Hematopoietic multipotent progenitor cell treated with erythropoietin and hydrocortisone succinate and interleukin-3 and kit ligand, for 8 days (in vitro differentiated cells): ENCODE results near the gene D2HGDH.
"Not testable (repeated sequence)": the region's sequence is repeated elsewhere in the genome, so short reads cannot be mapped to it uniquely, and the experiment has no call there.

Source experiments
- DNase-seq: peaks from one replicate; pipeline ENCODE4 v3.0.0-alpha.2; 2015

D2HGDH gene

GRCh38 chr2:241796610-241797138 lies 62.2 kb downstream of the D2HGDH start:
- DNase-seq = no peak

DNA sequence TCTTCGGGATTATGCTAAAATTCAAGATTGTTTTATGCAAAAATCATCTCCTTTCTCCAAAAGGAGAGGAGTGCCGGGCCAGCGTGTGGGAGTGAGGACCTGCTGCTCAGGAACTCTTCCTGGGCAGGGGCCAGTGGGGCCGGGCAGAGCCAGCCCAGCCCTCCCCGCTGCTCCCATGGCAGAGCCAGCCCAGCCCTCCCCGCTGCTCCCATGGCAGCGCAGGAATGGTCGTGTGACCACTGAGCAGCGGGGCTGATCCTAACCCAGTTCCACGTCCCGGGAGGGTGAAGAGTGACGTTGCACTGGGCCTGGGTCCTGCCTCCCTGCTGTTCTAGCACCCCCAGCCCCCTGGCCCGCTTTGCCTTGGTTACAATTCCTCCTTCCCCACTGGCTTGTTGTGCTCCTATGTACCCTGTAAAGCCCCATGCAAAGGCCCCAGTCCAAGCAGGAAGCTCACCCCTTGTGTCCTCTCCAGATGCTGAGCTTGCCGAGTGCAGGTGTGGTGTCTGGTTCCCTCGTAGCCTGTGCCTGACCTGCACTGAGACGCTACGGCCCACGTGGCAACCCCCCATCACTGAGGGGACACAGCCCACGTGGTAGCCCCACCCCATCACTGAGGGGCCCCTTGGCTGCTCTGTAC lies 63.1 kb downstream of the D2HGDH start:
- no peak for DNase-seq

DNA sequence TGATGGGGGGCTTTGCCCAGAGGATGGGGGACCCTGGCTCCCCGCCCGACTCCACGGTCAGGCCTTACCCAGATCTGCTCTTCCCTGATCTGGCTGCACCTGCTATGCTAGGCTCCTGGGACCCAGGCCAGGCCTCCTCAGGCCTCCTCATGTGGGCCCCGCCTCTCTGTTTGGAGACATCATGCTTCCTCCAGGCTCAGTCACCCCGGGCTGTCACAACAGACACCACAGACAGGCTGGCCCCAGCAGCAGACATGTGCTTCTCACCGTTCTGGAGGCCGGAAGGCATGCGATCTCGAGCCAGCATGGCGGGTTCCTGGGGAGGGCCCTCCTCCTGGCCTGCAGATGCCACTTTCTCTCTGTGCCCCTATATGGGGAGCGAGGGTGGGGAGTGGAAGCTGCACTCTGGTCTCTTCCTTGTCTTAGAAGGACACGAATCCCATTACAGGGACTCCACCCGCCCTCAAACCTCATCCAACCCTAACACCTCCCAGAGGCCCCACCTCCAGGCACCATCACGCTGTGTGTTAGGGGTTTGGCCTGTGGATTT lies 63.7 kb downstream of the D2HGDH start:
- DNase-seq = no peak

DNA sequence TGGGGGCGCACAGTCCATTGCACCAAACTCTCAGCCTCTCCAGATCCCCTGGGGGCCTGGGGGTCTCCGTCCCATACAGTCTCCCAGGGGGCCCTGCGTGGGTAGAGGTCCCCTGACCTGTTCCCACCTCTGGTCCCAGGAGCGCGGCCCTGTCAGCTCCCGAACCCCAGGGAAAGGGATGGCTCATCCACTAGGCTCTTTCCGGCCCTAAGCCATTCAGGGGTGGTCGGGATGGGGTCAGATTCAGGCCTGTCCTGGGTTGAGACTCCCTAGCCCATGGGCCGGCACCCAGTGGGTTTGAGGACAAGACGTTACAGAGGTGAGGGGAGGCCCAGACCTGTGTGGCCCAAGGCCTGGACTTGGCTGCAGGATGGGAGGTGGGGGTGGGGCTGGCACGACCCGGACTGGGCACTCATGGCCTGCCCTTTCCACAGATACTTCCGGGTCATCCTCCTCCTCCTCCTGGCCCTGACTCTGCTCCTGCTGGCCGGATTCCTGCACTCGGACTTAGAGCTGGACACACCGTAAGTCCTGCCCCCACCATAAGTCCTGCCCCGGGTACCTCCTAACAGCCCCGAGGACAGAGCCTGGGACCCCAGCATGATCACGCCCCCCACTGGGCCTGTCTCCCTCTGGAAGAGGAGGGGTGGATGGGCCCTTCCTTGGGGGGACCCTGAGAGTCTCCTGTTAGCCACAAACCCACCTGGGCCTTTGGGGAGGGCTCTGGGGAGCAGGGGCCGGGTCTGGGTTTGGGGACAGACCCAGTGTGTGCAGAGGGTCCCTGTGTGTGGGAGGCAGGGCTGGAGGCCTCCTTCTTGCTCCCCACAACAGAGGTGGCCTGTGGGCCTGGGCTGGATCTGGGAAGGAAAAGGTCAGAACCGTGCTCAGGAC lies 64.4 kb downstream of the D2HGDH start:
- DNase-seq = no peak

GRCh38 chr2:241799522-241800197 lies 65.2 kb downstream of the D2HGDH start:
- no peak for DNase-seq

DNA sequence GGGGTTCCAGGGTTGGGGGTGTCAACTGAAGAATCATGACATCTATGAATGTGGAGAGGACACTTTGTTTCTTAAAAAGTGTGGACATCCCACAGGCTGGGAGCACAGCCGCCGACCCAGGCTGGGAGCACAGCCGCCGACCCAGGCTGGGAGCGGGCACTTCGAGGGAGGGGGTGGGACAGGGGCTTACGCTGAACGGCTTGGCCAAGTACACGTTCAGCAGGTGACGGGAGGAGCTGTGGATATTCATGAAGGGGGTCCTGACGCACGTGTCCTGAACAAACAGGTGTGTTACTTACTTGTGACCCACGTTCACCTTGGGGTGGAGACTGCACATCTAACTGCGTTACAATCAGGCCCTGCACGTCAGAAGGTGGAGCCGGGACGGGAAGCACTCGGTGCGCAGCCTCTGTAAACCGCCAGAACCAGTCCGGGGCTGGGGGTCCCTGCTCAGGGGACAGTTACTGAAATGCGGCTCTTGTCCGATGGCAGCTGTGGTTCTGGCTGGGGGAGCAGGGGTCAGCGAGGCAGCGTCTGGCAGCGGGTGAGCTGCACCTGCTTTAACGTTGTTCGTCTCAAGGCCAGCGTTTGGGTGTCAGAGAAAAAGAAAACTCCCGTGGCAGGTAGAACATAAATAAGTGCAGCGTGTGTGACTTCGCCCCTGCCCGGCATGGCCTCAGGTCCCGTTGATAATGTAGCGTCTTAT lies 65.9 kb downstream of the D2HGDH start:
- DNase-seq = not testable (repeated sequence)

DNA sequence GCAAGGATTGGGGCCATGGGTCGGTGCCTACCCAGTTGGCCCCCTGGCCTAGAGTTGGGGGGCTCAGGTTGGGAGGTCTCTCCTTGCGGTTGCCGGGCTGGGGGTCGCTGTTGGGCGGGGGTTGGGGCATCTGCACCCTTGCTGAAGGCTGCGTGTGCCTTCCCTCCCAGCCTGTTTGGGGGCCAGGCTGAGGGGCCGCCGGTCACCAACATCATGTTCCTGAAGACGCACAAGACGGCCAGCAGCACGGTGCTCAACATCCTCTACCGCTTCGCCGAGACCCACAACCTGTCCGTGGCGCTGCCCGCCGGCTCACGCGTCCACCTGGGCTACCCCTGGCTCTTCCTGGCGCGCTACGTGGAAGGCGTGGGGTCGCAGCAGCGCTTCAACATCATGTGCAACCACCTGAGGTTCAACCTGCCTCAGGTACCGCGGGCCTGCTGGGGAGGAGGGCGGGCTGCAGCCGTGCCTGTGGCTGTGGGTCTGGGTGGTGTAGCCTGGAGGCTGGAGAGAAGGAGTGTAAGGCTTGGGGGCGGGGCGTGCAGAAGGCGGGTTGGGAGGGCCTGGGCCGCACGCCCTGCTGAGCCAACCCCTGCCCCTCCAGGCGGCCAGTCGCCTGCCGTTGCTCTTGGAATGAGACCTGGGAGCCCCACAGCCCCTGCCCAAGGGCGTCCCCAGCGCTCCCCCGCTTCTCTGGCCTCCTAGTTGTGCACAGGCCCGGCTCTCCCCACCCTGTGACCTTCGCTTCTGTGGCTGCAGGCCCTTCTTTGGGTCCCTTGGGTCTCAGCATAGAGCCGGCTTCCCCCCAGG lies 67.4 kb downstream of the D2HGDH start:
- DNase-seq = no peak

DNA sequence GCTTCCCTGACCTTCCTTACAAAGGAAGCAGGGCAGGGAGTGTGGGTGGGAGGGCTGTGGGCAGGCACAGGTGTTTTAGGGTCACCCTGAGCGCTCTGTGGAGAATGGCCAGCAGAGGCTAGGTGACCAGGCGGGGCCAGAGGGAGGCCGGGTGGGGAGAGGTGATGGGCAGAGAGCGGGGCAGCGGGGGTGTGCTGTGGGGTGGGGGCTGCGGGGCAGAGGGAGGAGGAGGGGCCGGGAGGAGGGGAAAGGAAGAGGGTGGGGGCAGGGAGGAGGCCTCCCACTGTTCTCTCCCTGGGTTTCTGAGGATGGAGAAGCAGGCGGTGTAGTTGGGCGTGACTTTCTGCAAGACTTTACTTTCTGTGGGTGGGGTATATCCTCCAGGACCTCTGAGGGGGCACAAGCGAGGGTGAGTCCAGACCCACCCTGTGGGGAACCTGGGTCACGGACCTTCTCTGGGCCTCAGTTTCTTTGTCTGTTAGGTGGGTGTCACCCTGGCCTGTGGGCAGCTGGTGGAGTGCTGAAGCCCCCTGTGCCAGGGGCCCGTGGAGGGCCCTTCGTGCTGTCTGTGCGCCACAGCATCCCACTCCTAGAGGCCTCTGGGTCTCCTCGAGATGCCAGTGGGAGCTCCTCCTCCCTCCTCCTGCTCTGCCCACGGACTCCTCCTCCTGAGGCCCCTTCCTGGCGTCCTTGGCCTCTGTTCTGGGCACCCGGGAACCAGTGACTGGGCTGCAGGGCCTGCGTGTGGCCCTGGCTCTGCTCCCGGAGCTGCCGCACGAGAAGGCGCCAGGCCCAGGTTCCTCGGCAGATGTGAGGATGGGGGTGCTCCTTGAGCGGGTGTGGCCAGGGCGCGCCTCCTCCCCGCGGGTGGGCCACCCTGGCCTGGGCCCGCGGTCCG lies 68.2 kb downstream of the D2HGDH start:
- no peak for DNase-seq

DNA sequence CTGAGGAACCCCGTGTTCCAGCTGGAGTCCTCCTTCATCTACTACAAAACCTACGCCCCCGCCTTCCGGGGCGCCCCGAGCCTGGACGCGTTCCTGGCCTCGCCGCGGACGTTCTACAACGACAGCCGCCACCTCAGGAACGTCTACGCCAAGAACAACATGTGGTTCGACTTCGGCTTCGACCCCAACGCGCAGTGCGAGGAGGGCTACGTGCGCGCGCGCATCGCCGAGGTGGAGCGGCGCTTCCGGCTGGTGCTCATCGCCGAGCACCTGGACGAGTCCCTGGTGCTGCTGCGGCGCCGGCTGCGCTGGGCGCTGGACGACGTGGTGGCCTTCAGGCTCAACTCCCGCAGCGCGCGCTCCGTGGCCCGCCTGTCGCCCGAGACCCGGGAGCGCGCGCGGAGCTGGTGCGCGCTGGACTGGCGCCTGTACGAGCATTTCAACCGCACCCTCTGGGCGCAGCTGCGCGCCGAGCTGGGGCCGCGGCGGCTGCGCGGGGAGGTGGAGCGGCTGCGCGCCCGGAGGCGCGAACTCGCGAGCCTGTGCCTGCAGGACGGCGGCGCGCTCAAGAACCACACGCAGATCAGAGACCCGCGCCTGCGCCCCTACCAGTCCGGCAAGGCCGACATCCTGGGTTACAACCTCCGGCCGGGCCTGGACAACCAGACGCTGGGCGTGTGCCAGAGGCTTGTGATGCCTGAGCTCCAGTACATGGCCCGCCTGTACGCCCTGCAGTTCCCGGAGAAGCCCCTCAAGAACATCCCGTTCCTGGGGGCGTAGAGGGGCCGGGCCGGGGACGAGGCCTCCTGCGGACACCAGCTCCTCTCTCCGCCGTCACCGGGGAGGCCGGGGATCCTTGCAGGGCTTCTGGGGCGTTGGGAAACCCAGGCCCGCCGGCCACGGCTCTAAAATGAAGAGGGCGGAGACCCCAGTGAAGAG lies 69.2 kb downstream of the D2HGDH start:
- peak; percentile 39 for DNase-seq

DNA sequence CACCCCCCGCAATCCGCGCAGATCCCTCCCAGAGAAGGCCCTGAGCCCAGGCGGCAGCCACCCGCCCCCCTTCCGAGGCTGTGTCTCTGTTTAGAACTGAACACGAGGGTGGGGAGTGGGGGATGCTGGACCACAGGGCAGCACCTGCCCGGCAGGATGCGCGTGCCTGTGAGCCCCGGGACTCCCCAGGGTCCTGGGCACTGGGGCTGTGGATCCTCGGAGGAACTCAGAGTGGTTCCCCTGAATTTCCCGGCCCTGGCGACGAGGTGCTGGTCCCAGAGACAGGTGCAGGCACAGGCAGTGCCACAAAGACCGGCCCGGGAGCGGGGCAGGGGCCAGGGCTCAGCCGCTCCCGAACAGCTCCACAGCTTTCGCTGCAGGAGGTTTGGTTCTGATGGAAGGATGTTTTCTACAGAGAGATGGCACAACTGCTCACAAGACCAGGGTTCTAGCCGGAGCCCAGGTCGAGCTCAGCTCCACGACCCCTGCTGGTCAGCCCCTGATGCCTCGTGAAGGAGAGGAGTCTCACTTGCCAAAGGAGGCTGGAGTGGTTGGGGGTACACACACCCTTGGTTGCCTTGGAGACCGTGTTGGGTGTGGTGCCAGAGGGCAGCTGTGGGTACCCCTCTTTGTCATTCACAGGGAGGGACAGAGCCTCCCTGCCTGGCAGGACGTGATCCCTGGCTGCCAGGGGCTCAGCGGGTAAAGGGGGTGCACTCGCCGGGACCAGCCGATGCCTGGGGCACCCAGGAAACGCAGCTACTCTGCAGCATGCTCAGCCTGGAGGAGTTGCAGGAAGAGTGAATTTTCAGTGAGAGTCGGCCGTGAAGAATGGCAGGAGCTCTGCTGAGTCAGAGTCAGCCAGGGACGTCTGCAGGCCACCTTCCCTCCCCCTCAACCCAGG lies 70.1 kb downstream of the D2HGDH start:
- peak; percentile 21 for DNase-seq

DNA sequence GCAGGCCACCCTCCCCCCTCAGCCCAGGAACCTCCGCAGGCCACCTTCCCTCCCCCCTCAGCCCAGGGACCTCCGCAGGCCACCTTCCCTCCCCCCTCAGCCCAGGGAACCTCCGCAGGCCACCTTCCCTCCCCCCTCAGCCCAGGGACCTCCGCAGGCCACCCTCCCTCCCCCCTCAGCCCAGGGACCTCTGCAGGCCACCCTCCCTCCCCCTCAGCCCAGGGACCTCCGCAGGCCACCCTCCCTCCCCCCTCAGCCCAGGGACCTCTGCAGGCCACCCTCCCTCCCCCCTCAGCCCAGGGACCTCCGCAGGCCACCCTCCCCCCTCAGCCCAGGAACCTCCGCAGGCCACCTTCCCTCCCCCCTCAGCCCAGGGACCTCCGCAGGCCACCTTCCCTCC lies 71.8 kb downstream of the D2HGDH start:
- DNase-seq = not testable (repeated sequence)

DNA sequence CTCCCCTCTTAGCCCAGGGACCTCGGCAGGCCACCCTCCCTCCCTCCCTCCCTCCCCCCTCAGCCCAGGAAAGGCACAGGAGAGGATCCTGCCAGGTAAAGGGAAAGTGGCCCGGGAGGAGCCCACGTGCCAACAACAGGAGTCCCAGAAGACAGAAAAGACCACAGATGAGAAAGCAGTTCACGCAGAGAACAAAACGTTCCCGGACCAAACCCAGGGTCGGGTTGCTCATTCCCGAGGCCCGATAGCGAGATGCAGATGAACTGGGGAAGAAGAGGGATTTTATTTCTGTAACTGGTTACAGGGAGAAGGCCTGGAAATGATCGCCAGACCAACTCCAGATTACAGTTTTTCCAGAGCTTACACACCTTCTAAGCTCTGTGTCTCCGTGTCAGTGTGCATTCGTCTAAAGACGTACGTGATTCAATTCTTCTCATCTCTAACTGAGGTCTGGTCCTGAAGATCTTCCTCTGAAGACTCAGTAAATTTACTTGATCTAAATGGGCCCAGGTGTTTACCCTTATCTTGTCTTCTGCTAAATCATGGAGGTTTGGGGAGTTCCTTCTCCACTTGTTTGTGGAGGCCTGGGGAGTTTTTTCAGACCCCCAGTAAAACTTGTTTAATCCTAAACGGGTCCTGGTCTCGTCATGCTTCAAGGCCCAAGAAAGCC lies 73.8 kb downstream of the D2HGDH start:
- no peak for DNase-seq

GRCh38 chr2:241808721-241809382 lies 74.4 kb downstream of the D2HGDH start, which contains the start of gene NEU4:
NEU4 (plus strand) TSS chr2:241809193; CDS start chr2:241814485, 5,292 bp downstream.
- DNase-seq = no peak

DNA sequence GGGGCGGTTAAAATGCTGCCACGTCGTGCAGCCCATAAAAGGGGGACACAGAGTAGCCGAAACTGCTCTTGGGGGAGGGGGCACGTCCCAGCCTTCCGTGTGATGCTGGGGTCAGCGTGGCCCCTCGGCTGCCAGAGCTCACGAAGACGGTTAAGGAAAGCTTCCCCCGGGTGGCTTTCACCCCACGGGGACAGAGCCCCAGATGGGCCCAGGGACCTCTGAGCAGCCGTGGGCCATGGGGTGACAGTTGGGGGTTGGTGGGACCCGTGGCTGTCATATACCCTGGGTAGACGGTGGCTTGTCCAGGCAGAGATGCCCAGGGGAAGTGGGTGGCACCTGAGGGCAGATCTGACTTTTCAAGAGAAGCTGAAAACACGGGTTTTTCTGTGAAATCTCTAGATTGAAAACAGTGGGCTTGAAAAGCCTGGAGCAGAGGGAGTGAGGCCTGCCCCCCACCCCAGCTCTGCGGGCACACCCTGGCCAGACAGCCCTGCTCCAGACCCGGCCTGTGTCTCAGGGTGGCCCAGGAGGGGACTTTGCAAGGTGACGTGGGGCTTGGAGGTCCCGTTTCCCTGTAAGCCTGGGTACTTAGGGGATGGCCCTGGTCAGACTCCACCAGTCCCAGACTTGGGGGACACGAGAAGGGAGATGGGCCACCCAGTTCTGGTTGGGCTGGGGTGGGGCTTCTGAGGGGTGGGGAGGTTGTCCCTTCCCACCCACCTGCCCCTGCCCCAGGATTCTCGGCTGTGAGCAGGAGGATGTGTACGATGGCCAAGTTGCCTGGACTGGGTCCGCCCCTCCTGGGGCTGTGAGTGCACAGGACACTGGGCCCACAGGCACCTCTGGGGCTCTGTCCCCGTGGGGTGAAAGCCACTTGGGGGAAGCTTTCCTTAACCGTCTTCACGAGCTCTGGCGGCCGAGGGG lies 75.2 kb downstream of the D2HGDH start:
- no peak for DNase-seq

GRCh38 chr2:241810307-241811200 lies 76.1 kb downstream of the D2HGDH start:
- DNase-seq = no peak
